ENCODE data around the gene PTEN.
A peak's percentile ranks its signal among the peaks of the same experiment; 100 is the strongest.

PTEN gene

GRCh38 chr10:87865241-87865881 is 1.9 kb downstream of the PTEN start:
- H4K20me1 ChIP-seq (ENCODE audit: insufficient read depth, low read length) = peaks cover 57% of the 10 kb centered on the region; the same call in 1 of the 2 replicates
- H3K36me3 ChIP-seq (ENCODE audit: insufficient read depth, low read length) = peaks cover 47% of the 10 kb centered on the region
- no peak for ATAC-seq (ENCODE audit: insufficient read depth, low read depth)
- no peak for DNase-seq
- H3K9ac ChIP-seq (ENCODE audit: low read depth, low read length) = peak overlapping the region; percentile 82
- peaks cover 87% of the 10 kb centered on the region for H3K79me2 ChIP-seq (ENCODE audit: insufficient read depth, low read length)
- TF ChIP-seq, protein P1, sequence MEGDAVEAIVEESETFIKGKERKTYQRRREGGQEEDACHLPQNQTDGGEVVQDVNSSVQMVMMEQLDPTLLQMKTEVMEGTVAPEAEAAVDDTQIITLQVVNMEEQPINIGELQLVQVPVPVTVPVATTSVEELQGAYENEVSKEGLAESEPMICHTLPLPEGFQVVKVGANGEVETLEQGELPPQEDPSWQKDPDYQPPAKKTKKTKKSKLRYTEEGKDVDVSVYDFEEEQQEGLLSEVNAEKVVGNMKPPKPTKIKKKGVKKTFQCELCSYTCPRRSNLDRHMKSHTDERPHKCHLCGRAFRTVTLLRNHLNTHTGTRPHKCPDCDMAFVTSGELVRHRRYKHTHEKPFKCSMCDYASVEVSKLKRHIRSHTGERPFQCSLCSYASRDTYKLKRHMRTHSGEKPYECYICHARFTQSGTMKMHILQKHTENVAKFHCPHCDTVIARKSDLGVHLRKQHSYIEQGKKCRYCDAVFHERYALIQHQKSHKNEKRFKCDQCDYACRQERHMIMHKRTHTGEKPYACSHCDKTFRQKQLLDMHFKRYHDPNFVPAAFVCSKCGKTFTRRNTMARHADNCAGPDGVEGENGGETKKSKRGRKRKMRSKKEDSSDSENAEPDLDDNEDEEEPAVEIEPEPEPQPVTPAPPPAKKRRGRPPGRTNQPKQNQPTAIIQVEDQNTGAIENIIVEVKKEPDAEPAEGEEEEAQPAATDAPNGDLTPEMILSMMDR (IDR thresholded peaks at IDR 0.05; ENCODE audit: borderline replicate concordance, extremely low read depth, low read length, poor library complexity, severe bottlenecking) = no peak
- TF ChIP-seq EZH2 (IDR thresholded peaks at IDR 0.05; ENCODE audit: borderline replicate concordance, low read depth, low read length, severe bottlenecking) = no peak
- peak overlapping the region; percentile 90 for H3K27ac ChIP-seq (ENCODE audit: low read length)
- H2AFZ ChIP-seq (ENCODE audit: low read depth, low read length) = no peak overlapping the region
- H3K9me3 ChIP-seq (ENCODE audit: insufficient read depth, low read length, severe bottlenecking) = no peaks in the 10 kb centered on the region
- H3K4me1 ChIP-seq (ENCODE audit: insufficient read depth, low read length) = peaks cover 44% of the 10 kb centered on the region
- peak overlapping the region; percentile 79 for H3K4me2 ChIP-seq (ENCODE audit: insufficient read depth, low read length)
- no peaks in the 10 kb centered on the region for H3K27me3 ChIP-seq (ENCODE audit: insufficient read depth, low read length, poor library complexity)
- H3K4me3 ChIP-seq (ENCODE audit: low read depth in 1 of 2, low read length in 2 of 2) = peak overlapping the region; percentile 58 to 73

DNA sequence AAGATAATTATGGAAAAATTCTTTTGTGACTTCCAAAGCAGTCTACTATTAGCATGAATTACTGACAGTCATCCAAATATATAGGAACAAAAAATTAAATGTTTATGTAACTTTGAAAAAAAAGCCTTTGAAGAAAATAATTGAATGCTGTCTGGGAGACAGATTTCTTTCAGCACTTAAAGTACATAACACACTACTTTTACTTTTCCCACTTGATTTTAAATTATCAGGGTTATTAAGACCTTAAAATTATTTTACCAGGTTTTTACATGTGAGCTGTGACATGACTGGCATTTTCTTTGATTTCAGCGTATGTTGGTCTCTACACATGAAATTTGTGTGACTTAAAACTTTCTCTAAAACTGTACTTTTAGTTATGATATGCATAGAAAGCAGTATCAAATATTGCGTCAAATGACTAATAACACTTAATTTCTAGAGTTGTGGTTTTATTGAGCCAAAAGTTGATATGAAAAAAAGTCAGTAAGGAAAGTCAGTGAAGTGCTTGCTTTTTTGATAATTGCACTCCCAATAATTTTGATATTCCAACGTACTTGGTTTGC is 3.1 kb downstream of the PTEN start:
- ATAC-seq (ENCODE audit: insufficient read depth, low read depth) = no peak
- peaks cover 58% of the 10 kb centered on the region for H3K36me3 ChIP-seq (ENCODE audit: insufficient read depth, low read length)
- H3K27me3 ChIP-seq (ENCODE audit: insufficient read depth, low read length, poor library complexity) = no peaks in the 10 kb centered on the region
- peak overlapping the region; percentile 90 for H3K27ac ChIP-seq (ENCODE audit: low read length)
- peak overlapping the region; percentile 82 for H3K9ac ChIP-seq (ENCODE audit: low read depth, low read length)
- H3K4me2 ChIP-seq (ENCODE audit: insufficient read depth, low read length) = peak overlapping the region; percentile 79
- H3K79me2 ChIP-seq (ENCODE audit: insufficient read depth, low read length) = peaks cover 94% of the 10 kb centered on the region
- peaks cover 68% of the 10 kb centered on the region for H4K20me1 ChIP-seq (ENCODE audit: insufficient read depth, low read length)
- TF ChIP-seq, protein P1 (IDR thresholded peaks at IDR 0.05; ENCODE audit: borderline replicate concordance, extremely low read depth, low read length, poor library complexity, severe bottlenecking) = no peak
- no peak for TF ChIP-seq EZH2 (IDR thresholded peaks at IDR 0.05; ENCODE audit: borderline replicate concordance, low read depth, low read length, severe bottlenecking)
- H3K4me1 ChIP-seq (ENCODE audit: insufficient read depth, low read length) = peaks cover 44% of the 10 kb centered on the region
- peak overlapping the region; percentile 58 to 73 for H3K4me3 ChIP-seq (ENCODE audit: low read depth in 1 of 2, low read length in 2 of 2)
- no peak for DNase-seq
- H2AFZ ChIP-seq (ENCODE audit: low read depth, low read length) = no peak overlapping the region
- H3K9me3 ChIP-seq (ENCODE audit: insufficient read depth, low read length, severe bottlenecking) = no peaks in the 10 kb centered on the region

DNA sequence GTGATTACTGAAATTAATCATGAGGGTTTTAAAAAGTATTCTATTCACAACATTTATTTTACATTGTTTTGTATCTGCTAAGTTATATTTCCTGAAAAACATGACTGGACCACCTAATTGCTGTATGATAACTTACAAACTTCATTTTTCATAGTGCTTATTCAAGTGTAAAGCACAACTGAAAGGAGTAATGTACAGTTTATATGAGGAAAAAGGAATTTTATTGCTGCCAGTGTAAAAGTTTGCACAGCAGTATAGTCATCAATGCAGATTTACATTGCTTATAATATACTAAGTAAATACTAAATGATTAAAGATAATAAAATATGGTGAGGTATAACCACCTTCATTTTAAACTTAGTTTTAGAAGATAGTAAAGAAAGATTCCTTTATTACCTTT is 4.0 kb downstream of the PTEN start:
- H3K27me3 ChIP-seq (ENCODE audit: insufficient read depth, low read length, poor library complexity) = no peaks in the 10 kb centered on the region
- H3K4me2 ChIP-seq (ENCODE audit: insufficient read depth, low read length) = peak overlapping the region; percentile 79

More for the DNA sequence above, 4.0 kb downstream of the PTEN start:
- H3K9me3 ChIP-seq (ENCODE audit: insufficient read depth, low read length, severe bottlenecking) = no peaks in the 10 kb centered on the region
- H2AFZ ChIP-seq (ENCODE audit: low read depth, low read length) = no peak overlapping the region
- TF ChIP-seq, protein P1 (IDR thresholded peaks at IDR 0.05; ENCODE audit: borderline replicate concordance, extremely low read depth, low read length, poor library complexity, severe bottlenecking) = no peak
- no peak for TF ChIP-seq EZH2 (IDR thresholded peaks at IDR 0.05; ENCODE audit: borderline replicate concordance, low read depth, low read length, severe bottlenecking)
- H3K4me1 ChIP-seq (ENCODE audit: insufficient read depth, low read length) = peaks cover 47% of the 10 kb centered on the region
- H3K79me2 ChIP-seq (ENCODE audit: insufficient read depth, low read length) = peaks cover 96% of the 10 kb centered on the region
- peaks cover 63% of the 10 kb centered on the region for H3K36me3 ChIP-seq (ENCODE audit: insufficient read depth, low read length)
- ATAC-seq (ENCODE audit: insufficient read depth, low read depth) (no peak), DNase-seq (no peak)
- peak overlapping the region; percentile 58 to 73 for H3K4me3 ChIP-seq (ENCODE audit: low read depth in 1 of 2, low read length in 2 of 2)
- H3K27ac ChIP-seq (ENCODE audit: low read length) = peak overlapping the region; percentile 90
- H4K20me1 ChIP-seq (ENCODE audit: insufficient read depth, low read length) = peaks cover 73% of the 10 kb centered on the region
- H3K9ac ChIP-seq (ENCODE audit: low read depth, low read length) = peak overlapping the region; percentile 82
